Endothelial cell of umbilical vein (primary cell): ENCODE measurements around the gene NSD2. TPM values are rescaled to one million over a fixed set of nuclear protein-coding genes. Genes with fewer than 3 reads are reported as not detected.
"Not testable (repeated sequence)": the region's sequence is repeated elsewhere in the genome, so short reads cannot be mapped to it uniquely, and the experiment has no call there.

ENCODE experiments used
- BruUV-seq: library from RNA; stranded (reverse); fragments of 400-500 nt; replicated peaks from 2 replicates; lab custom pipeline; 2021; lab: Mats Ljungman, UMichigan
- CTCF ChIA-PET: fragments of 300-600, 350-600 bp; sonication (Branson Sonifier 250); formaldehyde crosslinking; loops from one replicate; lab custom pipeline; 2021; ENCODE audit warnings: antibody characterized with exemption, inconsistent platforms; lab: Charles Lee
- POLR2A ChIA-PET: fragments of 300-600, 350-600 bp; sonication (Branson Sonifier 250); formaldehyde crosslinking; loops from one replicate; lab custom pipeline; 2021; ENCODE audit warnings: antibody characterized with exemption, inconsistent platforms; lab: Charles Lee
- DNase-seq: peaks from one replicate; pipeline ENCODE4 v3.0.0-alpha.2; 2011; ENCODE audit warnings: low read depth, low spot score
- FAIRE-seq: peaks from 2 replicates; lab custom pipeline; 2011; peaks lifted over from hg19 to GRCh38; lab: Jason Lieb, UNC
- H2AFZ ChIP-seq: 2 replicates; pipeline ENCODE4 v1.6.0; 2012; ENCODE audit warnings: low read depth, low read length, control low read depth, inconsistent platforms
- H3K27ac ChIP-seq: 2 replicates; pipeline ENCODE4 v1.5.1; 2011; ENCODE audit warnings: low read depth, mild to moderate bottlenecking, control low read depth, low read length, moderate library complexity; ENCODE audit not compliant: insufficient read depth
- H3K27me3 ChIP-seq, 2 experiments: 2 replicates each; pipeline versions ENCODE4 v1.6.0 to v1.6.1; 2011; ENCODE audit warnings: low read length in 2 of 2, mixed read lengths in 1 of 2; ENCODE audit not compliant: control insufficient read depth in 2 of 2, insufficient read depth in 2 of 2
- H3K36me3 ChIP-seq, 2 experiments: 2 replicates in 1 of 2; 3 replicates in 1 of 2; pipeline ENCODE4 v1.5.1; 2011; ENCODE audit warnings: low read length in 2 of 2, mild to moderate bottlenecking in 1 of 2, moderate library complexity in 1 of 2; ENCODE audit not compliant: control insufficient read depth in 2 of 2, insufficient read depth in 2 of 2; ENCODE audit errors: extremely low read depth in 1 of 2
- H3K4me1 ChIP-seq: 3 replicates; pipeline ENCODE4 v1.5.1; 2011; ENCODE audit warnings: mild to moderate bottlenecking, low read length; ENCODE audit not compliant: control insufficient read depth, insufficient read depth; ENCODE audit errors: extremely low read depth
- H3K4me2 ChIP-seq: 2 replicates; pipeline ENCODE4 v1.6.1; 2011; ENCODE audit warnings: low read length, control low read depth, mixed read lengths; ENCODE audit not compliant: insufficient read depth
- H3K4me3 ChIP-seq, 3 experiments: fragments of 200-600 bp in 1 of 3; sonication (generic), shearing (Covaris generic) in 1 of 3; replicated peaks in 1 of 3; 2 replicates each; pipeline ENCODE4 v1.5.1; 2011 to 2016; ENCODE audit warnings: control low read depth in 3 of 3, low read length in 3 of 3, mild to moderate bottlenecking in 2 of 3, inconsistent platforms in 1 of 3, low read depth in 1 of 3, moderate library complexity in 1 of 3; ENCODE audit not compliant: insufficient read depth in 1 of 3
- H3K79me2 ChIP-seq: 2 replicates; pipeline ENCODE4 v1.6.0; 2012; ENCODE audit warnings: low read length, inconsistent platforms; ENCODE audit not compliant: control insufficient read depth, insufficient read depth
- H3K9ac ChIP-seq: replicated peaks from 2 replicates; pipeline ENCODE3; 2011; ENCODE audit warnings: low read length, control low read depth; ENCODE audit not compliant: insufficient read depth; ENCODE audit errors: extremely low read depth
- H3K9me1 ChIP-seq: replicated peaks from 3 replicates; pipeline ENCODE4 v1.6.0; 2011; ENCODE audit warnings: mild to moderate bottlenecking, low read length; ENCODE audit not compliant: control insufficient read depth, insufficient read depth; ENCODE audit errors: extremely low read depth
- H3K9me3 ChIP-seq: replicated peaks from 2 replicates; pipeline ENCODE4 v1.5.1; 2012; ENCODE audit warnings: low read length, inconsistent platforms; ENCODE audit not compliant: control insufficient read depth, insufficient read depth
- H4K20me1 ChIP-seq: replicated peaks from 2 replicates; pipeline ENCODE3; 2011; ENCODE audit warnings: mild to moderate bottlenecking, low read length; ENCODE audit not compliant: control insufficient read depth, insufficient read depth; ENCODE audit errors: extremely low read depth
- CTCF ChIP-seq, 2 donors: IDR thresholded peaks; 1 replicate in 1 of 2; 2 replicates in 1 of 2; pipeline ENCODE4 v1.5.1; 2011; ENCODE audit warnings: low read length in 2 of 2, mild to moderate bottlenecking in 2 of 2, moderate library complexity in 2 of 2, control low read depth in 1 of 2, inconsistent platforms in 1 of 2, low read depth in 1 of 2; ENCODE audit not compliant: insufficient read depth in 1 of 2; ENCODE audit errors: extremely low read depth in 1 of 2
- EZH2 ChIP-seq: IDR thresholded peaks from 2 replicates; pipeline ENCODE4 v1.6.1; 2012; ENCODE audit warnings: borderline replicate concordance, low read depth, mild to moderate bottlenecking, moderate library complexity, low read length, inconsistent platforms; ENCODE audit not compliant: severe bottlenecking
- FOS ChIP-seq: IDR thresholded peaks from 2 replicates; pipeline ENCODE4 v1.6.1; 2011; ENCODE audit warnings: mild to moderate bottlenecking, low read length, moderate library complexity, borderline replicate concordance; ENCODE audit not compliant: insufficient read depth
- GATA2 ChIP-seq: IDR thresholded peaks from 2 replicates; pipeline ENCODE4 v1.7.0; 2011; ENCODE audit warnings: low read depth, mild to moderate bottlenecking, moderate library complexity, mixed read lengths, low read length; ENCODE audit not compliant: insufficient read length, insufficient read depth
- JUN ChIP-seq: IDR thresholded peaks from 2 replicates; pipeline ENCODE4 v1.6.1; 2011; ENCODE audit warnings: borderline replicate concordance, low read depth; ENCODE audit not compliant: insufficient read length, insufficient read depth
- MAX ChIP-seq: IDR thresholded peaks from 2 replicates; pipeline ENCODE4 v1.6.1; 2011; ENCODE audit not compliant: insufficient read depth, insufficient read length
- MYC ChIP-seq: IDR thresholded peaks from one replicate; pipeline ENCODE4 v1.6.1; 2011; ENCODE audit warnings: mild to moderate bottlenecking, low read depth, low read length
- POLR2A ChIP-seq: IDR thresholded peaks from 2 replicates; pipeline ENCODE4 v1.6.1; 2012; ENCODE audit warnings: low read depth, mild to moderate bottlenecking, control low read depth, low read length
- POLR2AphosphoS5 ChIP-seq: IDR thresholded peaks from 2 replicates; pipeline ENCODE4 v1.6.1; 2012; ENCODE audit warnings: low read depth, mild to moderate bottlenecking, control low read depth, low read length, moderate library complexity; ENCODE audit not compliant: insufficient read depth
- dilution Hi-C: fragments of 300-500 bp; cut with MboI; formaldehyde crosslinking; loops from one replicate; pipeline ENCODE4 v1.15.0; 2019; ENCODE audit warnings: low sequenced_read_pairs; ENCODE audit not compliant: extremely low pct_ligation_motif_present
- intact Hi-C: fragments of 100-400 bp; cut with micrococcal nuclease; formaldehyde crosslinking; loops from one replicate; pipeline ENCODE4 v1.10.0; 2022
- polyA plus RNA-seq, 4 experiments: library from polyadenylated mRNA; depleted of rRNA in 3 of 4; stranded (reverse) in 3 of 4; unstranded in 1 of 4; fragments of >200 nt; gene quantifications; 2 replicates each; pipeline versions ENCODE4 v1.2.1 to v1.2.3, GENCODE V29; 2011 to 2012; ENCODE audit warnings: missing spikeins in 1 of 4
- total RNA-seq: library from RNA; stranded (reverse); gene quantifications from 2 replicates; pipeline ENCODE4 v1.2.3, GENCODE V29; 2021

The NSD2 gene
- total and polyA plus RNA-seq, 2 donors (not counting 3 experiments of a cell fraction or from before 2014, with no cell fraction given), result 31.3 to 171 TPM

- dilution Hi-C loops, result no loop called here
- no TSS peak for BruUV-seq
- Histone ChIP-seq H3K9ac (no peak overlapping the region), H3K27ac (no peak overlapping the region), H3K9me1 (no peaks in the 10 kb centered on the region), H3K79me2 (peaks cover 62% of the 10 kb centered on the region), H3K4me3 (no peak overlapping the region), H3K36me3 (no peaks in the 10 kb centered on the region), H3K4me1 (no peaks in the 10 kb centered on the region), H4K20me1 (no peaks in the 10 kb centered on the region), H3K27me3 (no peaks in the 10 kb centered on the region), H3K4me2 (no peak overlapping the region), H3K9me3 (no peaks in the 10 kb centered on the region), H2AFZ (no peak overlapping the region)
- ChIA-PET CTCF (no interaction called here), POLR2A (no interaction called here)
- FAIRE-seq (no peak), DNase-seq (no peak)
- intact Hi-C loops, result no loop called here
- no peak for TF ChIP-seq POLR2AphosphoS5
Observed at GRCh38 chr4:1997712-1998111, 126.5 kb downstream of the NSD2 start.

GRCh38 chr4:1998296-1998695 lies 127.1 kb downstream of the NSD2 start:
- no peaks in the 10 kb centered on the region for H3K27me3 ChIP-seq
- H3K4me3 ChIP-seq, result no peak overlapping the region
- H4K20me1 ChIP-seq, result no peaks in the 10 kb centered on the region
- no peak for TF ChIP-seq CTCF (IDR thresholded peaks at IDR 0.05; ENCODE audit: extremely low read depth in 1 of 2, insufficient read depth in 1 of 2, low read depth in 1 of 2, low read length in 2 of 2)
- no peak for TF ChIP-seq FOS
- no peak for TF ChIP-seq JUN
- TF ChIP-seq MAX, result no peak
- TF ChIP-seq POLR2AphosphoS5, result no peak
- TF ChIP-seq GATA2, result no peak
- TF ChIP-seq EZH2, result no peak
- TF ChIP-seq MYC, result no peak
- no peak for TF ChIP-seq POLR2A
- H3K27ac ChIP-seq, result no peak overlapping the region
- intact Hi-C loops (no loop called here), dilution Hi-C loops (no loop called here)
- FAIRE-seq, result no peak
- no TSS peak for BruUV-seq
- no peak overlapping the region for H3K4me2 ChIP-seq
- no peak overlapping the region for H3K9ac ChIP-seq
- no peaks in the 10 kb centered on the region for H3K9me3 ChIP-seq
- ChIA-PET CTCF (no interaction called here), POLR2A (no interaction called here)
- DNase-seq, result no peak
- H3K4me1 ChIP-seq, result no peaks in the 10 kb centered on the region
- peaks cover 68% of the 10 kb centered on the region for H3K79me2 ChIP-seq
- no peaks in the 10 kb centered on the region for H3K9me1 ChIP-seq
- H2AFZ ChIP-seq, result no peak overlapping the region
- H3K36me3 ChIP-seq, result no peaks in the 10 kb centered on the region

- H3K36me3 ChIP-seq, DNase-seq, H3K4me2 ChIP-seq, CTCF ChIA-PET, H3K9ac ChIP-seq, H4K20me1 ChIP-seq, H3K4me1 ChIP-seq, H2AFZ ChIP-seq, intact Hi-C loops, H3K9me3 ChIP-seq, H3K27ac ChIP-seq, POLR2A ChIA-PET, BruUV-seq, H3K27me3 ChIP-seq, FAIRE-seq, dilution Hi-C loops, H3K9me1 ChIP-seq, H3K4me3 ChIP-seq: not testable (repeated sequence)
- H3K79me2 ChIP-seq, result peaks cover 74% of the 10 kb centered on the region
Observed at GRCh38 chr4:1999308-1999707, 128.1 kb downstream of the NSD2 start.
